Endothelial cell of umbilical vein (primary cell): ENCODE measurements around the gene CISH.

Experiments
- CTCF ChIP-seq, 2 donors: IDR thresholded peaks; 1 replicate in 1 of 2; 2 replicates in 1 of 2; pipeline ENCODE4 v1.5.1; 2011; ENCODE audit warnings: low read length in 2 of 2, mild to moderate bottlenecking in 2 of 2, moderate library complexity in 2 of 2, control low read depth in 1 of 2, inconsistent platforms in 1 of 2, low read depth in 1 of 2; ENCODE audit not compliant: insufficient read depth in 1 of 2; ENCODE audit errors: extremely low read depth in 1 of 2
- EZH2 ChIP-seq: IDR thresholded peaks from 2 replicates; pipeline ENCODE4 v1.6.1; 2012; ENCODE audit warnings: borderline replicate concordance, low read depth, mild to moderate bottlenecking, moderate library complexity, low read length, inconsistent platforms; ENCODE audit not compliant: severe bottlenecking
- MYC ChIP-seq: IDR thresholded peaks from one replicate; pipeline ENCODE4 v1.6.1; 2011; ENCODE audit warnings: mild to moderate bottlenecking, low read depth, low read length

- no peak for TF ChIP-seq EZH2
- no peak for TF ChIP-seq MYC
- no peak for TF ChIP-seq CTCF (IDR thresholded peaks at IDR 0.05; ENCODE audit: extremely low read depth in 1 of 2, insufficient read depth in 1 of 2, low read depth in 1 of 2, low read length in 2 of 2)
Observed at GRCh38 chr3:50594253-50594785, 17.3 kb downstream of the CISH start.
